Right ventricle myocardium superior (tissue), 1 donor: ENCODE data around the gene TYW5. TPM values are rescaled to one million over a fixed set of nuclear protein-coding genes. Genes with fewer than 3 reads are reported as not detected.
"Not testable (repeated sequence)": the region's sequence is repeated elsewhere in the genome, so short reads cannot be mapped to it uniquely, and the experiment has no call there.

Experiments
- ATAC-seq: fragments of 200-7000 bp; cut with Tn5 transposase; one replicate; pipeline ENCODE4 v1.9.1; 2020; ENCODE audit warnings: mild to moderate bottlenecking; ENCODE audit not compliant: poor library complexity
- DNase-seq: peaks from one replicate; pipeline ENCODE4 v3.0.0-alpha.2; 2020
- intact Hi-C: fragments of 100-400 bp; cut with DNase I; formaldehyde crosslinking; loops from one replicate; pipeline ENCODE4 v1.11.2; 2022
- total RNA-seq: library from RNA; stranded (reverse); fragmentation: NEBNext Ultra II Directional; extraction: Animal tissue kit (Norgen Biotek cat#: 25700); gene quantifications from one replicate; pipeline ENCODE4 v1.2.1, GENCODE V29; 2021
- donor health status: DM: no; HTN: yes; CAD: no; lungs with severe emphysema.

Gene TYW5
- total RNA-seq, 1 donor from 2014 or later: 2.7 TPM

- intact Hi-C loops: no loop called here
- no peak for DNase-seq
- ATAC-seq: no peak
Observed at GRCh38 chr2:199933466-199933865, 21.8 kb downstream of the TYW5 start.

- no peak for ATAC-seq
- no peak for DNase-seq
- intact Hi-C loops: no loop called here
Observed at GRCh38 chr2:199932312-199932855, 22.9 kb downstream of the TYW5 start.

GRCh38 chr2:199929262-199929661 is 26.0 kb downstream of the TYW5 start:
- intact Hi-C loops: no loop called here
- ATAC-seq: no peak
- DNase-seq: no peak

GRCh38 chr2:199928626-199929025 is 26.7 kb downstream of the TYW5 start:
- no peak for ATAC-seq
- DNase-seq: no peak
- intact Hi-C loops: no loop called here

- intact Hi-C loops: no loop called here
- ATAC-seq (no peak), DNase-seq (no peak)
Observed at GRCh38 chr2:199928226-199928625, 27.1 kb downstream of the TYW5 start.

- intact Hi-C loops: no loop called here
- ATAC-seq: no peak
- no peak for DNase-seq
Observed at GRCh38 chr2:199926806-199927205, 28.5 kb downstream of the TYW5 start.

GRCh38 chr2:199923924-199924323 is 31.4 kb downstream of the TYW5 start:
- intact Hi-C loops: no loop called here
- ATAC-seq (no peak), DNase-seq (no peak)

- no peak for ATAC-seq
- DNase-seq: no peak
- intact Hi-C loops: no loop called here
Observed at GRCh38 chr2:199922856-199923255, 32.4 kb downstream of the TYW5 start.

GRCh38 chr2:199916980-199917379 is 38.3 kb downstream of the TYW5 start:
- intact Hi-C loops: no loop called here
- no peak for ATAC-seq

GRCh38 chr2:199914372-199914958 is 40.8 kb downstream of the TYW5 start:
- DNase-seq (no peak), ATAC-seq (no peak)
- intact Hi-C loops: no loop called here

More at GRCh38 chr2:199916980-199917379, 38.3 kb downstream of the TYW5 start:
- DNase-seq: no peak

- DNase-seq, intact Hi-C loops, ATAC-seq: not testable (repeated sequence)
Observed at GRCh38 chr2:199912553-199913114, 42.7 kb downstream of the TYW5 start.

GRCh38 chr2:199911877-199912161 is 43.5 kb downstream of the TYW5 start:
- DNase-seq: no peak
- no peak for ATAC-seq
- intact Hi-C loops: no loop called here

GRCh38 chr2:199911052-199911876 is 44.0 kb downstream of the TYW5 start, which contains the start of gene C2orf69:
Gene C2orf69, plus strand, starts transcription at chr2:199911293. Its CDS starts 146 bp downstream, at chr2:199911439.
- intact Hi-C loops: no loop called here
- ATAC-seq (peak; percentile 99), DNase-seq (peak; percentile 97)

- DNase-seq: no peak
- ATAC-seq: no peak
- intact Hi-C loops: no loop called here
Observed at GRCh38 chr2:199910338-199911051, 44.8 kb downstream of the TYW5 start.

GRCh38 chr2:199907008-199907714 is 48.1 kb downstream of the TYW5 start:
- no peak for DNase-seq
- no peak for ATAC-seq
- intact Hi-C loops: no loop called here

- ATAC-seq (no peak), DNase-seq (no peak)
- intact Hi-C loops: no loop called here
Observed at GRCh38 chr2:199903111-199903510, 52.2 kb downstream of the TYW5 start.

- intact Hi-C loops: no loop called here
- DNase-seq (no peak), ATAC-seq (no peak)
Observed at GRCh38 chr2:199902486-199903110, 52.7 kb downstream of the TYW5 start.

- DNase-seq (no peak), ATAC-seq (no peak)
- intact Hi-C loops: no loop called here
Observed at GRCh38 chr2:199901942-199902341, 53.3 kb downstream of the TYW5 start.
